ENCODE results near the gene KDM2B.

GRCh38 chr12:121628536-121628935, 47.7 kb upstream of the KDM2B start:
- no peak for TF ChIP-seq EZH2 (IDR thresholded peaks at IDR 0.05; ENCODE audit: borderline replicate concordance, low read length)
- TF ChIP-seq CTCF (IDR thresholded peaks at IDR 0.05; ENCODE audit: low read length): no peak
